IPS DF 4.7 (cell line): ENCODE data around the gene PLCD4.

ENCODE experiments used
- DNase-seq: peaks from one replicate; pipeline ENCODE4 v3.0.0-alpha.2; 2013; ENCODE audit warnings: low spot score; ENCODE audit errors: extremely low read depth

PLCD4 gene

DNA sequence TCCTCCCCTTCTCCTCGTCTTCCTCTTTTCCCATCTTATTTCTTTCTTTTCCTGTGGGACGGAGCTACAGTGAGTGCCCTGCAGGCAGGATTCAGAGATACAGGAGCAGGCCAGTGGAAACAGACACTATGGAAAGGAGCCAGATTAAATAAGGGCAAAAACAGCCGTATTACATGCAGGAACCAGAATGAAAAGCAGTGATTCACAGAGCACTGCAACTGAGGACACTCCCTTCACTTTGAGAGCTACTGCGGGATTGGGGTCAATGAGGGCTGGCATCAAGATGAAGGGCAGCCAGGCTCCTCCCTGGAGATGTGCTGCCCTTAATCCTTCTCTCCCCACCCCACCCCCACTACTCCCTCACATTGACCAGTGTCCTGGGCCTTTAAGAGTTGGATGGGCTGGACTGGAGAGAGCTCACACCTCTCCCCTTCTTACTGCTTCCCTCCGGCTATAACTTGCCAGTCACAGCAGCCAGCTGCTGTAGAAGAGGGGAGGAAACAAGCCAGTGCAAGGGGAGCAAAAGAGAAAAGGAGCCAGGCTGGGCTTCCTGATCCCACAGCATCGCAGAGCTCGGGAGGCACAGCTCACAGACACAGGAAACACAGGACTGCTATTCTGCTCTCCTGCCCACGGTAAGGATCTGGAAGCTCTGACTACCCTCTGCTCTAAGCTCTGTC, at the start of gene PLCD4:
TSS of gene PLCD4 (plus strand) at position 464 of the 680 bp plus-strand sequence. CDS start 7,841 bp downstream, outside the sequence.
- DNase-seq: no peak

DNA sequence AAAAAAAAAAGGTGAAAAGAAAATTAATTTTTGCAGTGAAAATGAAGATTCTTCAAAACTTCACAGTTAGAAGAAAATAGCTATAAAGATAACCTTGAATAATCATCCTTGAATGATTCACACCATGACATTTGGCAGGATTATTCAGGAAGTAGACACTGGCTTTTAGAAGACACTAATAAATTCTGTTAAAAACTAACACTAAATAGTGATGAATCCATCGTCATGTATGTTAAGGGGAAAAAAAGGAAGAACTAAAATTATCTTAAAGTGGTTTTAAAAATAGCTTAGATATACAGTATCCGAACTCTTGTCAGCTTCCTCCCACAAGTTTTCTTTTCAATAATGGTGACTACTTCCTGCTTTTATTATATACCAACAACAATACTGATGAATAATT, 49.8 kb upstream of the PLCD4 start:
- no peak for DNase-seq

- DNase-seq: no peak
Measured at GRCh38 chr2:218558986-218559385, 48.7 kb upstream of the PLCD4 start.

DNA sequence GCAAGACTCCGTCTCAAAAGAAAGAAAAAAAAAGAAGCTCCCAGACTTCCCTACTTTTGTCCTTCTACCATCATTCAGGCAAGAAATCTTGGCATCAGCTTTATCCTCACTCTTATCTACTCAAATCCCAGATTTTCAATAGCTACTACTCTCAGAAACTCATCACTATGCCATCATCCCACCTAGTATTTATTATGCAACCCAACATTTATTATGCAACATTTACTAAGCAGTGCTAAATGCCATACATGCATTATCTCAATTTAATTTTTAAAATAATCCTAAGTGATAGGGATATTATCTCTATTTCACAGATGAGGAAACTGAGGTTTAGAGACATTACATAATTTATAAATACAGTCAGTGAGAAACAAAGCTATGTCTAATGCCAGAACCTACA, 43.6 kb upstream of the PLCD4 start:
- no peak for DNase-seq

- no peak for DNase-seq
Measured at GRCh38 chr2:218566296-218566695, 41.4 kb upstream of the PLCD4 start.

DNA sequence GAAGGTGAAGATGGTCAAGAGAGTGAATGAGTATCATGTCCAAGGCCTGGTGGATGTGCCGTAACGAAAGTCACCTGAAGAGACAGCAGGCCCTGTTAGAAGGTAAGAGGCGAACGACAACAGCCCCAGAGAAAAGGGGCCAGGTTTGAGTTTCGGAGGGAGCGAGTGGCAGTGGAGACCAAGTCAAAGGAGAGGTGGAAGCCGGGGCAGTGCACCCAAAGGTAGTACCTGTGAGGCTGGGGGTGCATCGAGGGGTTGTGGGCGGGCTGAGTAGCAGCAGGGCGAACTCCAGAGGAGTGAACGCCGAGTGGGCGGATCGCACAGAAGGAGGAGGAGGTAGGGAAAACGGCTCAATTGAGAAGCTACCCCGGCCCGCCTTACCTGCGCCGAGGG, 39.9 kb upstream of the PLCD4 start:
- DNase-seq: no peak

GRCh38 chr2:218568190-218569037, 39.3 kb upstream of the PLCD4 start, which contains the start of the genes CNOT9 and USP37:
Gene CNOT9, plus strand, starts transcription at chr2:218568839. Its CDS starts 116 bp downstream, at chr2:218568955.
Gene USP37, minus strand, starts transcription at chr2:218568351. Its CDS starts 9,698 bp downstream, at chr2:218558653.
- peak; percentile 64 for DNase-seq

DNA sequence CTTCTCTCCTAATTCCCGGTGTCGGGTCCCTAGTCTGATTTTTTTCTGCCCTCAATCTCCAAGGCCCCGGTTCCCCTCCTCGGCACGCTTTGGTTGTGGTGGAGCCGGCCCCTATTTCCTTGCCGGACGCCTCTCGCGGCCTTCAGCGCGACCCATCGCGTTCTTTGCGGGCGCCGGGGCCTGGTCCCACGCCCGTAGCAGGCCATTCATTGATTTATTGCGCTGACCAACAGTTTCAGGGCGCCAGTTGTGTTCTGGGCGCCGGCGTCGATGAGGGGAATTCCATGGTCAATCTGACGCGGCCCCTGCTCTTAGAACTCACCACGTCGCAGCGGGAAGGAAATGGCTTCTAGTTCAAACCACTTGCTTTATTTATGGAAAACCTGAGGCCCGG, 38.7 kb upstream of the PLCD4 start:
- no peak for DNase-seq

GRCh38 chr2:218569661-218570500, 37.8 kb upstream of the PLCD4 start:
- DNase-seq: no peak

GRCh38 chr2:218570850-218571249, 36.8 kb upstream of the PLCD4 start:
- DNase-seq: no peak

DNA sequence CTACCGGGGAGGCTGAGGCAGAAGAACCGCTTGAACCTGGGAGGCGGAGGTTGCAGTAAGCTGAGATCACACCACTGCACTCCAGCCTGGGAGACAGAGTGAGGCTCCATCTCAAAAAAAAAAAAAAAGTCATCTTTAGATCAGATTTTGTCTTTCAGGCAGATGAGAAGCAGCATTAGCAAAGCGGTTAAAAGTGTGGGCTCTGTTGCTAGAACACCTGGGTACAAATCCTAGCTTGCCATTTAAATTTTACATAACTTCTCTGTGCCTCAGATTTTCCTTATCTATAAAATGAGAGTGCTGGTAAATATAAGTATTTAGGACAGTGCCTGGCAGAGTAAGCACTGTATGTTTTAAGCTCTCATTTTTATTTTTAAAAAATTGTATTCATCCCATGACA, 30.8 kb upstream of the PLCD4 start:
- DNase-seq: no peak

DNA sequence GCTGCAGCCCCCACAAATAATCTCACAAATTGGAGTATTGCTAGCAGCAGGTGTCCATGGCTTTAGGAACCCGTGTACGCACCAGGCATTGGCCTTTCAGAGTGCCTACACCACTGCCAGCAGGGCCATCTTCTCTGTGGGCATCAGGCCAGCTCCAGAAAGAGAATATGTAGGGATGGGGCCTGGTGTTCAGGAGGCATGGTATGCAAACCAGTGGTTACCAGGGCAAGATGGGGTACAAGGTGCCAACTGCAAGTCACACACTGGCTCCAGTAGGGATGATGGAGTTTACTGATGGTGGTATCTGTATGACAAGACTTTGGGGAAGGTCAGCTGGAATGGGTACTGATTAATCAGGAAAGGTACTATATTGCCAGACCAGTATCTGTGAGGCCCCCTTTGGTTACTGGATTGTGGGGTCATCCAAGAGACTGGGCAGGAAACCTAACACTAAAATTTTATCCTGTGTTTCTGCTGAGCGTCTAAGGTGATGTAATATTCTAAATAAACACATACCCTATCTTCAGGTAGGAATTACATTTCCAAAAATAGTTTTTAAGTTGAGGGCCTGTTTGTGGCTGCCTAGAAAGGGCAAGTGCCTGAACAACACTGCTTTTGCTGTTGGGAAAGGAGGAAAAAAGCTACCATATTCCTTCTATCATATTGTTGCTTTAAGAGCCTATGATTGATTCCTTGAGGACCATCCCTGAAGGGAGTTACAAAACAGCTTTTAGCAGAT, 30.0 kb upstream of the PLCD4 start:
- DNase-seq: no peak

DNA sequence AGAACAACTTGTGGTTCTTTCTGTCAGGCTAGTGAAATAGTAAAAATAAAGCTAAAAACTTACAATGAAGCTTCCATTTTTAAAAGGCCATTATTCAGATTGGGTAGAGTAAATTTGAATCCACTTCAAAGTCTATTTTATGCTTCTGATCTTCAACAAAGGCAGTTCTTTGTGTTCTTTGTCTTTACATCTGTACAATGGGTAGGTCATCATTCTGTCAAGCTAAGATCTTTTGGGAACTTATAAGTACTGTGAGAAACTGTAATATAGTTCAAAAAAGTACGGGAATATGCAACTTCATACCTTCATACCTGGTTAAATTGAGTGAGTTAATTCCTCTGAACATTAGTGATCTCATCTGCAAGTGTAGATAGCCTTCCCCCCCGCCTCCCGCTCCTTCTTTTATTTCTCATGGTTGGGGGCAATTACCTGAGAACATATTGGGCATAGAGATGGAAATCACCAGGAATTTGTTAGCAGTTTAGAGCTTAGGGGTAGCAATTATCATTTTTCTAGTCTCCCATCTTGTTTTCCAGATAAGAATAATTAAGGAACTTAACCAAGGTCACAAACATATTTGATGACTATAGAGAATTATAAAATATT, 29.3 kb upstream of the PLCD4 start:
- no peak for DNase-seq

DNA sequence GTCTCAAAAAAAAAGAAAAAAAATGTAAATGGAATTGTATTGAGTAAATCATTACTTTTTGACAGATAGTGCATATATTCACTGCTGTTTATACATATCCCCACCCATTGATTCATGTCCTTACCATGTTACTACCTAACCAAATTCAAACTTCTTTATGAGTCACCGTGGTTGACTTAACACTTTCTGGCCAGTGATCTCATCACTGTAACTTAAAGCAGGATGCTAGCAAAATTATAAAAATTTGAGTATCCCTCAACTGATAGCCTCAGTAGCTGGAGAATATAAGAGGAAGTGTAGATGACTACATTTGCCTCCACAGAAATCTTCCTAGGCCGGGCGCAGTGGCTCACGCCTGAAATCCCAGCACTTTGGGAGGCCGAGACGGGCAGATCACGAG, 25.6 kb upstream of the PLCD4 start:
- DNase-seq: no peak

GRCh38 chr2:218583983-218584850, 23.5 kb upstream of the PLCD4 start:
- DNase-seq: no peak

DNA sequence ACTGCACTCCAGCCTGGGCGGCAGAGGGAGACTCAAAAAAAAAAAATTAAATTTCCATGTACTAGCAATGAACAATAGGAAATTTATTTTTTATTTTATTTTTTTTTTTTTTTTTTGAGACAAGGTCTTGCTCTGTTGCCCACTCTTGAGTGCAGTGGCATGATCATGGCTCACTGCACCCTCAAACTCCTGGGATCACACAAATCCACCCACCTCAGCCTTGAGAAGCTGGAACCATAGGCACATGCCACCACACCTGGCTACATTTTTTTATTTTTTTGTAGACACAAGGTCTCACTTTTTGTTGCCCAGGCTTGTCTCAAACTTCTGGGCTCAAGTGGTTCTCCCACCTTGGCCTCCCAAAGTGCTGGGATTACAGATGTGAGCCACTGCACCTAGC, 22.2 kb upstream of the PLCD4 start:
- no peak for DNase-seq

- no peak for DNase-seq
Measured at GRCh38 chr2:218605432-218605831, 2.3 kb upstream of the PLCD4 start.

GRCh38 chr2:218615868-218616315, 8.2 kb downstream of the PLCD4 start:
- no peak for DNase-seq

- no peak for DNase-seq
Measured at GRCh38 chr2:218618102-218618860, 10.6 kb downstream of the PLCD4 start.
